Dendritic cell treated with granulocyte-macrophage colony-stimulating factor and Interleukin-4, amounts not matched to agents 40 ng/mL and 50 ng/mL, for 4 days (primary cell): Measurements from ENCODE around the gene POGLUT2.
A peak's percentile ranks its signal among the peaks of the same experiment; 100 is the strongest.

ENCODE experiments used
- H3K27ac Mint-ChIP-seq: one replicate; pipeline ENCODE4 v1.8.0; 2022; ENCODE audit warnings: mild to moderate bottlenecking, mixed read lengths
- H3K27me3 Mint-ChIP-seq: one replicate; pipeline ENCODE4 v1.8.0; 2022; ENCODE audit warnings: mild to moderate bottlenecking, mixed read lengths
- H3K36me3 Mint-ChIP-seq: one replicate; pipeline ENCODE4 v1.8.0; 2022; ENCODE audit warnings: low read depth, mixed read lengths
- H3K4me1 Mint-ChIP-seq: one replicate; pipeline ENCODE4 v1.8.0; 2022; ENCODE audit warnings: low read depth, mixed read lengths
- H3K4me3 Mint-ChIP-seq: one replicate; pipeline ENCODE4 v1.8.0; 2022; ENCODE audit warnings: mild to moderate bottlenecking, moderate library complexity, mixed read lengths
- H3K9me3 Mint-ChIP-seq: one replicate; pipeline ENCODE4 v1.8.0; 2022; ENCODE audit warnings: mixed read lengths
- intact Hi-C: fragments of 100-400 bp; cut with micrococcal nuclease; formaldehyde crosslinking; loops from one replicate; pipeline ENCODE4 v1.15.0; 2022

The POGLUT2 gene

GRCh38 chr13:102817907-102818306 is 19.1 kb upstream of the POGLUT2 start:
- Mint-ChIP-seq H3K9me3 (no peaks in the 10 kb centered on the region), H3K27ac (no peak overlapping the region), H3K4me1 (no peaks in the 10 kb centered on the region), H3K27me3 (no peaks in the 10 kb centered on the region), H3K4me3 (no peak overlapping the region), H3K36me3 (peaks cover 13% of the 10 kb centered on the region)
- intact Hi-C loops, result no loop called here

- Mint-ChIP-seq H3K4me1 (no peaks in the 10 kb centered on the region), H3K9me3 (no peaks in the 10 kb centered on the region), H3K27me3 (no peaks in the 10 kb centered on the region), H3K27ac (no peak overlapping the region), H3K36me3 (peaks cover 10% of the 10 kb centered on the region), H3K4me3 (no peak overlapping the region)
- intact Hi-C loops, result no loop called here
Measured at GRCh38 chr13:102817241-102817640, 18.5 kb upstream of the POGLUT2 start.

- H3K27ac Mint-ChIP-seq, result no peak overlapping the region
- intact Hi-C loops, result no loop called here
- no peaks in the 10 kb centered on the region for H3K9me3 Mint-ChIP-seq
- peaks cover 10% of the 10 kb centered on the region for H3K36me3 Mint-ChIP-seq
- H3K27me3 Mint-ChIP-seq, result no peaks in the 10 kb centered on the region
- H3K4me1 Mint-ChIP-seq, result no peaks in the 10 kb centered on the region
- no peak overlapping the region for H3K4me3 Mint-ChIP-seq
Measured at GRCh38 chr13:102816708-102817107, 17.9 kb upstream of the POGLUT2 start.

GRCh38 chr13:102815788-102816187 is 17.0 kb upstream of the POGLUT2 start:
- H3K36me3 Mint-ChIP-seq, result peaks cover 10% of the 10 kb centered on the region
- no peaks in the 10 kb centered on the region for H3K27me3 Mint-ChIP-seq
- H3K27ac Mint-ChIP-seq, result no peak overlapping the region
- H3K9me3 Mint-ChIP-seq, result no peaks in the 10 kb centered on the region
- intact Hi-C loops, result no loop called here
- H3K4me3 Mint-ChIP-seq, result no peak overlapping the region
- H3K4me1 Mint-ChIP-seq, result no peaks in the 10 kb centered on the region

DNA sequence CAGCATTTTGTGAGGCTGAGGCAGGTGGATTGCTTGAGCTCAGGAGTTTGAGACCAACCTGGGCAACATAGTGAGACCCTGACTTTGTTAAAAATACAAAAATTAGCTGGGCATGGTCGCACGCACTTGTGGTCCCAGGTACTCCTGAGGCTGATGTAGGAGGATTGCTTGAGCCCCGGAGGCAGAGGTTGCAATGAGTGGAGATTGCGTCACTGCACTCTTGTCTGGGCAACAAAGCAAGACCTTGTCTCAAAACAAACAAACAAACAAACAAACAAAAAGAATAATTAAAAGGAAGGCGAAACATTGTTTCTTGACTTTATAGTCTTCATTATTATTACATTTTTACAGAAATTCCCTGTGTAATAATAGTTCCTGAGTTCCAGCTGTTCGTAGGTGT is 16.0 kb upstream of the POGLUT2 start:
- Mint-ChIP-seq H3K27me3 (no peaks in the 10 kb centered on the region), H3K27ac (no peak overlapping the region), H3K9me3 (no peaks in the 10 kb centered on the region), H3K4me1 (no peaks in the 10 kb centered on the region), H3K36me3 (peaks cover 5% of the 10 kb centered on the region), H3K4me3 (no peak overlapping the region)
- intact Hi-C loops, result no loop called here

DNA sequence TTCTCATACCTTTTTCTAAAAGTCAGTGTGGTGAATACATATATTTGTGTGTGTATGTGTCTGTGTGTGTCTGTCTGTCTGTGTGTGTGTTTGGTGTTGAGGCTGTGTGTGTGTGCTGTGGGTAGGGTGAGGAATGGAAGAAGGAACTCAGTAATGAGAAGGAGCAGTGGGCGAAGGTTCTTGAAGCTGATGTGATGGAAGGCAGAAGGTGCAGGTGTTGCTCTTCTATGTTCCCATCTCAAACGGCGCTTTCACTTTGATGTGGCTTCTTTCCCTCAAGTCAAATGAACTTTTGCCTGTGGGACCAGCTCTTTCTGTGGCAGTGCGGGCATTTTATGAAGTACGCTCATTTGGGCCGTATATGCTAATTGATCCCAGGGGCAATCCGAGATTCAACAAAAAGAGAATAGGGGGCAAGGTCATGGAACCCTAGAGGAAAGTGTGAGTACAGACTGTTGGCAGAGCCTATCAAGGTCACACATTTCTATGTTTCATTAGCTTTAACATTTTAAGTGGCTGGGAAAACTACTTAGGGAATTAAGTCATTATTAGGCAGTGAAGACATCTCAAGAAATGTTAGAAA is 15.3 kb upstream of the POGLUT2 start:
- intact Hi-C loops, result no loop called here
- Mint-ChIP-seq H3K9me3 (no peaks in the 10 kb centered on the region), H3K4me3 (no peak overlapping the region), H3K27ac (no peak overlapping the region), H3K36me3 (peaks cover 5% of the 10 kb centered on the region), H3K4me1 (no peaks in the 10 kb centered on the region), H3K27me3 (no peaks in the 10 kb centered on the region)

GRCh38 chr13:102812611-102813287 is 14.0 kb upstream of the POGLUT2 start:
- Mint-ChIP-seq H3K4me3 (no peak overlapping the region), H3K9me3 (no peaks in the 10 kb centered on the region), H3K27me3 (no peaks in the 10 kb centered on the region), H3K4me1 (no peaks in the 10 kb centered on the region), H3K36me3 (peaks cover 5% of the 10 kb centered on the region), H3K27ac (no peak overlapping the region)
- intact Hi-C loops, result no loop called here

GRCh38 chr13:102807699-102808098 is 8.9 kb upstream of the POGLUT2 start:
- H3K27ac Mint-ChIP-seq, result no peak overlapping the region
- H3K27me3 Mint-ChIP-seq, result no peaks in the 10 kb centered on the region
- intact Hi-C loops, result no loop called here
- no peak overlapping the region for H3K4me3 Mint-ChIP-seq
- H3K36me3 Mint-ChIP-seq, result no peaks in the 10 kb centered on the region
- no peaks in the 10 kb centered on the region for H3K9me3 Mint-ChIP-seq
- peaks cover 5% of the 10 kb centered on the region for H3K4me1 Mint-ChIP-seq

DNA sequence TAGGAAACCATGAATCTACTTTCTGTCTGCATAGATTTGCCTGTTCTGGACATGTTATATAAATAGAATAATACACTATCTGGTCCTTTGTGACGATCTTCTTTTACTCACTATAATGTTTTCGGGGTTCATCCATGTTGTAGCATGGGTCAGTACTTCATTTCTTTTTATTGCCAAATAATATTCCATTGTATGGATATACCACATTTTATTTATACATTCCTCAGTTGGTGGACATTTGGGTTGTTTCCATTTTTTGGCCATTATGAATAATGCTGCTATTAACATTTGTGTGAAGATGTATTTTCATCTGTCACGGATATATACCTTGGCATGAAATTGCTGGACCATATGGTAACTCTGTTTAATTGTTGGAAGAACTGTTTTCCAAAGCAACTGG is 6.9 kb upstream of the POGLUT2 start:
- Mint-ChIP-seq H3K27ac (no peak overlapping the region), H3K4me1 (peaks cover 5% of the 10 kb centered on the region), H3K4me3 (no peak overlapping the region), H3K36me3 (no peaks in the 10 kb centered on the region), H3K27me3 (no peaks in the 10 kb centered on the region), H3K9me3 (no peaks in the 10 kb centered on the region)
- intact Hi-C loops, result no loop called here

GRCh38 chr13:102800145-102801041 is 1.6 kb upstream of the POGLUT2 start:
- peaks cover 30% of the 10 kb centered on the region for H3K27me3 Mint-ChIP-seq
- H3K4me3 Mint-ChIP-seq, result peak overlapping the region; percentile 86
- H3K27ac Mint-ChIP-seq, result peak overlapping the region; percentile 70
- intact Hi-C loops, result loop anchor here (5.0 kb wide), 1 partner anchor 218 kb away; no protein-coding TSS in a partner anchor
- no peaks in the 10 kb centered on the region for H3K9me3 Mint-ChIP-seq
- H3K4me1 Mint-ChIP-seq, result peaks cover 25% of the 10 kb centered on the region
- peaks cover 7% of the 10 kb centered on the region for H3K36me3 Mint-ChIP-seq

DNA sequence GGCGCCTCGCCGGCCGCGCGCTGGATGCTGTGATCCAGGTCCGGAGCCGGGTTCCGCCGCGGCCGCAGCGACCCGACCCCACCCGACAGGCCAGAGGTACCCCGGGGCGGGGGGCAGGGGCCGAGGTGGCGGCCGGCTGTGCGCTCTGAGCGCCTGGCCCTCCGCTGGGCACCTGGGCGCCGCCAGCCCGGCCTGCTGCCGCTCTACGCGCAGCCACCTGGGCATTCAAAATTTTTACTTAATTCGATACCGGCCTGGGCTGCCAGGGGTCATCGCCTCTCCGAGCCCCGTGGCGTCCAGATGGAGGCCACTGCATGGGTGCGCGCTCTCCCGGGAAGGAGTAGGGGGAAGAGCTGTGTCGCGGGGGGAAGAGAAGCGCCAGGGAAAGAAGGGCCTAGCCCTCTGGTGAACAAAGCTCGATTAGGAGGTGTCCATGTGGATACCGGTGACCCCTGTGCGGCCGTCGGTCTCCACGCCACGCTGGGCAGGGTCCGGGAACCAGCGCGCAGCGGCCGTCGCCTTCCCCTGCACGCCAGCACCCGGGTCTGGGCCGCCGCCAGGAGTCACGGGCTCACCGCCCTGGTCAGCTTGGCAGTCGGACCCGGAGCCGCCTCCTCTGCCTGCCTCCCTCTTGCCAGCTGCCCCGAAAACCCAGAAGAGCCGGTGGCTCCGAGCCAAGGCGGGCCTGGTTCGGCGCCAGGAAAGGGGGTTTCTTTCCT is 809 bp upstream of the POGLUT2 start:
- H3K4me3 Mint-ChIP-seq, result peak overlapping the region; percentile 86
- H3K27me3 Mint-ChIP-seq, result peaks cover 30% of the 10 kb centered on the region
- peaks cover 25% of the 10 kb centered on the region for H3K4me1 Mint-ChIP-seq
- no peaks in the 10 kb centered on the region for H3K9me3 Mint-ChIP-seq
- peak overlapping the region; percentile 70 for H3K27ac Mint-ChIP-seq
- intact Hi-C loops, result loop anchor here (1.0 to 5.0 kb wide), 3 partner anchors 26 to 217 kb away; partner anchors contain the start of gene TEX30
- H3K36me3 Mint-ChIP-seq, result peaks cover 7% of the 10 kb centered on the region

DNA sequence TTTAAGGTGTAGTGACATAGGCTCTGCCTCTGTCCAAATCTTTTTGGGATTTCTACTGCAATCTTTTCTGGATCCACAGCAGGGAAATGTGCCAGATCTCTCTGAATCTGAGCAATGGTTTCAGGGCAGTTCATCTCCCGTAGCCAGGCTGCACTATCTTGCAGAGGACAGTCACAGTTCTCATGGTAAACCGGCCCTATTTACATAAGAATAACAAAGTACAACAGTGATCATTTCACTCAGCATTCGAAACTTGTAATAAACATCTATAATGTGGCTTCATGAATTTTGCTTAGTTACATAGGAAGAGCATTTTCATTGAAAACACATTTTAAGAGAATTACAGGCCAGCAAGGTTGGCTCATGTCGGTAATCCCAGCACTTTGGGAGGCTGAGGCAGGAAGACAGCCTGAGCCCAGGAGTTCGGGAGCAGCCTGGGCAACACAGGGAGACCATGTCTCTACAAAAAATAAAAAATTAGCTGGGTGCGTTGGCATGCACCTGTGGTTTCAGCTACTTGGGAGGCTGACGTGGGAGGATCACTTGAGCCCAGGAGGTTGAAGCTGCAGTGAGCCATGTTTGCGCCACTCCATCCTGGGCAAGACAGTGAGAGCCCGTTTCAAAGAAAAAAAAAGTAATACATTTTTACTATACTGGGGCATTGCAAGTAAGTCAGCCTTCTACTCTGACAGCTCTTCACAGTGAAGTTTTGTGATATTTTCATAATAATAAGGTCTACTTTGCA is 5.0 kb downstream of the POGLUT2 start:
- intact Hi-C loops, result no loop called here
- no peak overlapping the region for H3K4me3 Mint-ChIP-seq

GRCh38 chr13:102792396-102792795 is 6.4 kb downstream of the POGLUT2 start:
- Mint-ChIP-seq H3K27ac (no peak overlapping the region), H3K9me3 (no peaks in the 10 kb centered on the region), H3K4me1 (no peaks in the 10 kb centered on the region), H3K4me3 (no peak overlapping the region), H3K27me3 (peaks cover 6% of the 10 kb centered on the region), H3K36me3 (no peaks in the 10 kb centered on the region)
- intact Hi-C loops, result no loop called here

More for the DNA sequence above, 5.0 kb downstream of the POGLUT2 start:
- Mint-ChIP-seq H3K9me3 (no peaks in the 10 kb centered on the region), H3K27me3 (peaks cover 17% of the 10 kb centered on the region), H3K4me1 (peaks cover 6% of the 10 kb centered on the region), H3K36me3 (no peaks in the 10 kb centered on the region), H3K27ac (no peak overlapping the region)
